ENCODE results near the gene VDAC1. TPM values are rescaled to one million over a fixed set of nuclear protein-coding genes. Genes with fewer than 3 reads are reported as not detected.
"Not testable (repeated sequence)": the region's sequence is repeated elsewhere in the genome, so short reads cannot be mapped to it uniquely, and the experiment has no call there.

The VDAC1 gene
- total and polyA plus RNA-seq, 2 of the 8 experiments (the other 6 are each of a cell fraction or from before 2014, with no cell fraction given), result 111 to 301 TPM

GRCh38 chr5:134030303-134030964, 25.7 kb upstream of the VDAC1 start:
- H3K4ac ChIP-seq (replicated peaks; ENCODE audit: insufficient read length, low read depth, low read length); H3K27ac ChIP-seq (ENCODE audit: low read depth, low read length); H3K4me1 ChIP-seq (replicated peaks in 1 of 4; ENCODE audit: control insufficient read depth in 3 of 4, insufficient read depth in 4 of 4, low read length in 3 of 4); FAIRE-seq; H3K9ac ChIP-seq (replicated peaks in 1 of 4; ENCODE audit: extremely low read depth in 1 of 4, low read depth in 3 of 4, low read length in 3 of 4); H3K9me3 ChIP-seq (ENCODE audit: insufficient read depth in 2 of 2, low read depth in 1 of 2, low read length in 1 of 2); H3K27me3 ChIP-seq (replicated peaks in 1 of 4; ENCODE audit: control insufficient read depth in 3 of 4, extremely low read depth in 1 of 4, insufficient read depth in 3 of 4, low read length in 3 of 4); H2BK12ac ChIP-seq (ENCODE audit: low read depth, low read length); H3K14ac ChIP-seq (ENCODE audit: insufficient read length); H2AK5ac ChIP-seq (ENCODE audit: low read depth, low read length); H4K5ac ChIP-seq (ENCODE audit: insufficient read length, low read depth, low read length); H4K91ac ChIP-seq (replicated peaks; ENCODE audit: insufficient read length, low read length); H3K79me1 ChIP-seq (ENCODE audit: low read depth, low read length); H4K20me1 ChIP-seq (replicated peaks in 1 of 2; ENCODE audit: control insufficient read depth in 1 of 2, insufficient read depth in 2 of 2, low read length in 2 of 2); H3K18ac ChIP-seq (ENCODE audit: extremely low read depth, low read length); H3K36me3 ChIP-seq (ENCODE audit: control insufficient read depth in 2 of 4, insufficient read depth in 4 of 4, low read length in 3 of 4); H2BK5ac ChIP-seq (ENCODE audit: low read depth, low read length); H3K79me2 ChIP-seq (ENCODE audit: control insufficient read depth in 1 of 2, insufficient read depth in 2 of 2, low read length in 2 of 2); H3K23me2 ChIP-seq (ENCODE audit: low read depth, low read length); H2BK15ac ChIP-seq (ENCODE audit: low read length); H2BK20ac ChIP-seq (ENCODE audit: low read length); POLR2A ChIA-PET (ENCODE audit: partially characterized antibody); H2AFZ ChIP-seq (ENCODE audit: low read length); H3K4me2 ChIP-seq (ENCODE audit: insufficient read depth in 1 of 2, low read depth in 2 of 2, low read length in 2 of 2); H3K23ac ChIP-seq (ENCODE audit: insufficient read length); H3K56ac ChIP-seq (replicated peaks; ENCODE audit: insufficient read length, low read depth, low read length); H3K4me3 ChIP-seq (ENCODE audit: extremely low read depth in 1 of 4, insufficient read depth in 2 of 4, low read depth in 3 of 4, low read length in 4 of 4); H2BK120ac ChIP-seq (replicated peaks; ENCODE audit: low read depth, low read length); DNase-seq (ENCODE audit: low read depth in 1 of 2, low spot score in 2 of 2); H4K8ac ChIP-seq (ENCODE audit: extremely low read depth, insufficient read depth, low read length): not testable (repeated sequence)
- CTCF ChIA-PET (ENCODE audit: partially characterized antibody), result interaction anchor here (0.7 to 2.3 kb wide), 4 partner anchors 10 to 115 kb away, joined by 3 to 19 read pairs (median 4); no protein-coding TSS in a partner anchor
- WGBS, 2 experiments (ENCODE audit: extremely low coverage in 1 of 2, insufficient coverage in 1 of 2, insufficient read length in 1 of 2, insufficient replicate concordance in 2 of 2, low coverage in 1 of 2, low lambda C conversion rate in 2 of 2, missing lambda C conversion rate in 1 of 2), result 93% methylated on average over 1 of the region's 4 CpGs; no CpG with 5 or more reads in 1 of the 2 experiments

Measured in H1 (cell line).